DMS79 (cell line): ENCODE results near the gene STRA8.

Source experiments
- DNase-seq: peaks from one replicate; lab custom pipeline; 2025; lab: John Stamatoyannopoulos, UW

STRA8 gene

GRCh38 chr7:135233570-135233969, at the start of gene STRA8:
STRA8 (plus strand) TSS chr7:135233838; CDS start chr7:135240525, 6,687 bp downstream.
- no peak for DNase-seq

DNA sequence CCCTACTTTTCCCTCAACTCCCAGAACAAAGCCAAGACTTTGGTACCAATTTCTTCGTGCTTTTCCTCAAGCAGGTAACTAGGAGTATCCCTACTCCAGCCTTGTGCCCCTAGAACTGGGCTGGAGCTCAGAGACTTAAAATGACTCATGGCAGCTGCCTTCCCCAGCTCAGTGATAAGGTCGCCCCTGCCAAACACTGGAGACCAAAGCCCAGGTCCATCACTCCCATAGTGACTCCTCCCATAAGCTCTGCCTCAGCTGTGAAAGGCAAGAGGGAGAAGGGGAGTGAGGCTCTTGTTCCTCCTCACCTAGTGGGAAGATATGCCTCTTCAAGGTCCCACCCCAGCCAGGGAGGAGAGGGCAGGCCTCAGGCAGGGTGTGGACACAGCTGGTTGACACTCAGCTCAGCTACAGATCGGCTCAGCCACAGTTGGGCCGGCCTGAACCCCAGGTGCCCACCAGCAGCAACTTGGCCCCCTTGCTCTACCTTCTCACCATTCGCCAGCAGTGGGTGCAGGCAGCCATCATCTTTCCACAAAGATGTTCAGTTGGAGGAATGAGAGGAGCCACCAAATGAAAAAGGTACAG, 49.3 kb upstream of the STRA8 start:
- no peak for DNase-seq

DNA sequence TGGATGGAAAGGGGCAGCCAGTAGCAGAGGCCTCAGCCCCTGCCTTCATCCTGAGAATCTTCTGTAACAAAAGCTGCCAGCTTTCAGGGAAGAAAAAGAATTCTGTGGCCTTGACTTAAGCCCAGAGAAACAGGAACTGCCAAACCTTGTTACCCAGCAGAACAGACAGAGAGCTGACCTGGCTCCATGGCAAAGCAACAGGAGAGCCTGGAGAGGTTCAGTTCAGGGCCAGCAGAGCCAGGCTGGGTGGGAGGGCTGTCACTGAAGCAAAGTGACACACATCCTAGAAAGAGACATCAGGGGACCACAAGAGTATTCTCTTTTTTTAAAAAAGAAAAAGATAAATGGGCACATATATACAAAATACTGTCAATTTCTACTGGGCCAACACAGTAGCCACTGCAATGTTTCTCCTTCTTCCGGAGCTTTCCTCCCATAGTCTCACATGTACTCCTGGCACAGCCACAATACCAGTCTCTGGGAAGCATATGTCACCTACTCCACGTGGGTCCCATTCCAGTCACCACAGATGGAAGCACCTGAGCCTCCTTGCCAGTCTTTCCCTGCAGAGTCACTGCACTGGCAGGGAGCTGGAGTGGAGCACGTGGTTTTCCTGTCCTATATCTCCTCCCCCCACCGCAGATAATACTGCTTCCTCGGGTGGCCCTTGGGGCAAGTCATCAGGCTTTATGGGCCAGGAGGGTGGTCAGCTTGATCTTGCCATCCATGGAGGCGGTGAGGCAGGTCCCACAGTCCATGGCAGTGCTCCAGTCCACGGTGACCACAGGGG, 48.0 kb upstream of the STRA8 start:
- DNase-seq, result no peak

DNA sequence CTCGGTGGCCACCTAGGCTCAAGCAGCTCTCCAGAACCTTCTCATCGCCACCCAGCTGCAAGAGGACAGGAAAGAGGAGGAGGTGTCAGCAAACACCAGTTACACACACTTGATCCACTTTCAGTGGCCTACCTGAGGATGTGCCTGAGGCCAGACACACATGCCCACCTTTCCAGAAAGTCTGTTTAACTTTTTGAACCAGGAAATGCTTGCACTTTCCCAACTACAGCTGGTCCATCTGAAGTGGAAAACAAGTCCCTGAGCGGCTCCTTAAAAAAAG, 47.4 kb upstream of the STRA8 start:
- no peak for DNase-seq

GRCh38 chr7:135186841-135187253, 46.8 kb upstream of the STRA8 start:
- DNase-seq, result no peak

DNA sequence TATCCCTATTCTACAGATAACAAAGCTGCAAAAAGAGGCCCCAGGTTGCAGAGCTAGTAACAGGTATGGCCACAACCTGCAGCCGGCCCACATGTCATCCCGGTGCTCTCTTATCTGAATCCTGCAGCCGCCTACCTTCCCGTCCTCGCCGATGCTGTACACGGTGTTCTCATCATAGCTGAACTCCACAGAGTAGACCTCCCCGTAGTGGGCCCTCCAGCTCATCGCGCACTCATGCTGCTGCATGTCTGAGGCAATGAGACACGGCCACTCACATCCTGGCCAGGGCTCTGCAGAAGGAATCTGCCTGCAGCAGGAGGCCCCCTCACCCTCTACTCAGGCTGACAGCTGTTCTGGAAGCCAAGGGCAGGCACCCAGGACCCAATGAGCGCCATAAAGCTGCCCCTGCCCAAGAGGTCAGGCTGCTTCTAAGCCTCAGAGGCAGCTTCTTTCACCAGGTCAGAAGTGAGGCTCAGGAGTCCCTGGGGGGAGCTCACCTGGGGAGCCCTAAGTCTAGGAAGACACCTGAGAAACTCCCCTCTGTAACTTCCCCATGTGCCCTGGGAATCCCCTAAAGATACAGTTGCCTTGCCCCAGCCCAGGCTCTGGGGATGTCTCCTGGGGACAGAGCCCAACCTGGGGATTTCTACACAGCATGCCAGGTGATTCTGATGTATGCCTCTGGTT, 45.2 kb upstream of the STRA8 start:
- DNase-seq, result no peak

DNA sequence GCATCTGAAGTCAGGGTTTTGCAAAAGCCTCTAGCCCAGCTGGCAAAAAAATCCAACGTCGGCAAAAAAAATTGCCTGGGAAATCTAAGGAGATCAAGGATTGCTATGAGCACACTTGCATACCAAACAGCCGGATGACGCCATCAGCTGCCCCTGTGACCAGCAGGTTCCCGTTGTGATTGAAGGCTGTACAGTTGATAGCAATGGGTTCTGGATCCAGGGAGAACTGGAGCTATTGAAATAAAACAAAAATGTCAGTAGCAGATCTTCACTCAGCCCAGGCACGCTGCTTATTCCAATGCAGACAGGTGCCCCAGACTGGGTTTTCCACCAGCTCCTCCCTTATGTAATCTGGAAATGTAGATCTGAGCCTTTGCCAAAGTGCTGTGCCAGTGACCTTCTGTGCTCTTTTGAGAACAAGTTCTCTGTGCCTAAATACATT, 44.4 kb upstream of the STRA8 start:
- no peak for DNase-seq

DNA sequence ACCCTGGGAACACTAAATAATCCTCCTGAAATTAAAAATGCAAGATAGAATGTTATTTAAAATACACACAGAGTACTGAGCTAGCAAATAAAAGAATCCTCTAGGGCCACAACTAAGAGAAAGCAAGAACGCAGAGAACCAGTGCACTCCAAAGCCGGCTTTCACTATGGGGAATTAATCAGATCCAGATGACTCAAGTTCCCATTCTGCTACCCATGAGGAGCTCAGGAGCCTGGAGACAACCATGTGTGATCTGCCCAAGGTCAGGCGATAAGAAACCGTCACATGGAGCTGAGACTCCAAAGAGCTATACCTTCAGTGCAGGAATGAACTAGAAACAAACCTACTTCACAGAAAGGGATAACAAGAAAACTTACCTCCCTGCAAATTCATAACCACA, 43.7 kb upstream of the STRA8 start:
- no peak for DNase-seq

DNA sequence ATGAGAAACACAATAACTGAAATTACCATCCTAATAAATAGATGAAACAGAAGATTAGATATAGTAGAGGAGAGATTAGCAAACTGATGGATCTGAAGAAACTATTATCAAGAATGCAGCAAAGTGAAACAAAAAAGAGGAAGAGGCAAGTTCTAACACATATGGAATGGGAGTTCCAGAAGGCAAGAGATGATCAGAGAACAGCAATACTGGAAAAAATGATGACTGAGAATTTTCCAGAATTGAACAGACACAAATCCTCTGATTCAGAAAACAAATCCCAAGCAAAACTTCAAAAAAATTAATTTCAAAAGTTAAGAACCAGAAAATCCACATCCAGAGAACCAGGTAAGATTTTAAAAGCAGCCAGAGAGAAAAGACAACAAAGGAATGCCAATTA, 42.9 kb upstream of the STRA8 start:
- DNase-seq, result no peak

DNA sequence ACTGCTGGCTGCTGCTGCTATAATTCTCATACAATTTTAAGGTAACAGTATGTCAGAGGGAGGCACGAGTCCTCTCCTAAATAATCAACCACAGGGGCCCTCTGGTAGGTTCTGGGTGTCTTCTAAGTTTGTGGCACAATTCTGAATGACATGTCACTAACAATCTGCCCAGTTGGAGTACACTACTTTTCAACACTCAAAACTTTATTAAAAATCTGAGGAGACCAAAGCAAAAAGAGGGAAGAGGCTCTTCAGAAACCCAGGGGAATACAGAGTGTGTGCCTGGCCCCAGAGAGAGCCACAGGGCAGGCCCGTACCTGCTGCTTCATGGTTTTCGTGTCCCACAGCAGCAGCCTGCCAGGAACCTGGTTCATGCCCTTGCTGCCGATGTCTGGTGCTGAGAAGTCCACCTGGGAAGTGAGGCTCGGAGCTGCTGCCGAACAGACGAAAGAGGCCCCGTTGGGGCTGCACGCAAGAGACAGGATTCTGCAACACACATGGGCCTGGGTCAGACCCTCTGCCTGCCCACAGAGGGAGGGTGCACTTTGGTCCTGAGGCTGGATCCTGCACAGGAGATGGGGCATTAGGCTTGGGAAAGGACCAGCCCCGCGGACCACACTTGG, 40.6 kb upstream of the STRA8 start:
- DNase-seq, result no peak

DNA sequence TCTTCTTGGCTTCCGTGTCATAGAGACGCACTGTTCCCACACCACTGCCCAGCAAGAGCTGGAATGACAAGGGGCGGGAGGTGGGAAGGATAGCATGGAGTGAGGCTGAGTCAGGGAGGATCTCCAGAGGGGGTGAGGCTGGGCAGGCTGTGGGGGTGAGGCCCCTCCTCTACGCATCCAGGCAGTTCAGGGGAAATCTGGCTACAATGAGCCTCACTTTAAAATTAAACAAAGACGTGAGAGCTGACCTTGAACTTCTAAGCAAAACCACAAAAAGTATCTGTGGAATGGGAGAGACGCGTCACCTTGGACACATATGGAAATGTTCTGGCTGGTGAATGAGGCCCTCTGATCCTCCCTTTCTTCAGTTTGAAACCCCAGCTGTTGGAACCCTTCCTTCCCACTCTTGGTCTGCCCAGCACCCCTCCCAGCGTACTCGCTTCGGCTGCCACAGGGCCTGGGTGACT, 40.0 kb upstream of the STRA8 start:
- no peak for DNase-seq

DNA sequence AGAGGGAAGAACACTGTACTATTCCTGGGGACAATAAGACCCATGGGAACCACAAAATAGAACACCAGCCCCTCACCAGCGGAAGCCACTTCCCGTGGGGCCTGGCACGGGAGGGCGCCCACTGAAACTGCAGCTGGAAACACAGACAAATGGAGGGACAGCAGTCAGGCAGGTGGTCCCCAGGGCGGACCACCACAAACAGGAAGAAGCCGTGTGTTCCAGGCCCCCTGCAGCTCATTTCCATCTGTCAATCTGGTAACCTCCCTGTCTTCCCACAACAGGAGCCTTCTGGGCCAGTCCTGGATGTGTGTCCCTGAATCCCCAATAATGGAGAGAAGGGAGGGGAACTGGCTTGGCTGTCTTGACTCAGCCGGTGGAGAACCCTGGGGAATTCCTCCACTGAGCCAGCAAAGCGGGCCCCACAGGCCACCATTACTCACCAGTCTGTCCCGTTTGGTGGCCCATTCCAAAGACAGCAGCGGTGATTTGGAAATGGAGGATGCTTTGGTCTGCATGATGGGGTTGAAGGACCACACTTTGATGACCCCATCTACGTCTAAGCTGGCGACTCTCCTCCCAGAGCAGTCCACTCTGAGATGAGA, 39.0 kb upstream of the STRA8 start:
- no peak for DNase-seq

GRCh38 chr7:135195156-135195555, 38.5 kb upstream of the STRA8 start:
- no peak for DNase-seq

DNA sequence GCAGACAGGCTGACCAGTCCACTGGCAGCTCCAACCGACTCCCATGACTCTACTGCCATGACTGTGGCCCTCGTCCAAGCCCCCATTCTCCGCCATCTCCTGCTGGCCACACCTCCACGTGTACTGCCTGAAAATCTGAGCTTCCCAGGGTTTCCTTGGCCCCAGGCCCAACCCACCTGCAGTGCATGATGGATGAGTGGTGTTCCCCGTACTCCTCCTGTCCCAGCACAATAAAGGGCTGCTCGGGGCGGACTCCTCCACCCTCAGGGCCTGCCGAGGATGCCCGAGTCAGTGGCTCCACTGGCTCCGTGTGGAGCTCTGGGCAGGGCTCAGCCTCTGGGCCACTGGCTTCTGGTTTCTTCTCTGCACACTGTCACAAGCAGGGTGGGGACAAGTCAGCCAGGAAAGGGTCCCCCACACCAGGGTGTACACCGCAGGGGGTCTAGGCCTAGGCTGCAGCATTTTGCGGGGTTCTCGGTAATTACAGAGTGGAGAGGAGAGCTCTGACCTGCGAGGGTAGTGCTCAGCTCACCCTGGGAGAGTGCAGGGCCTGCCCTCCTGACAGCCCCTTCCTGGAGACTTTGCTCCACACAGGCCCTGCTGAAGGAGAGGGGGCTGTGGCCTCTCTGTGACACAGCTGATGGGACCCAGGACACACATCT, 37.5 kb upstream of the STRA8 start:
- no peak for DNase-seq

- DNase-seq, result no peak
Measured at GRCh38 chr7:135197343-135197742, 36.3 kb upstream of the STRA8 start.

DNA sequence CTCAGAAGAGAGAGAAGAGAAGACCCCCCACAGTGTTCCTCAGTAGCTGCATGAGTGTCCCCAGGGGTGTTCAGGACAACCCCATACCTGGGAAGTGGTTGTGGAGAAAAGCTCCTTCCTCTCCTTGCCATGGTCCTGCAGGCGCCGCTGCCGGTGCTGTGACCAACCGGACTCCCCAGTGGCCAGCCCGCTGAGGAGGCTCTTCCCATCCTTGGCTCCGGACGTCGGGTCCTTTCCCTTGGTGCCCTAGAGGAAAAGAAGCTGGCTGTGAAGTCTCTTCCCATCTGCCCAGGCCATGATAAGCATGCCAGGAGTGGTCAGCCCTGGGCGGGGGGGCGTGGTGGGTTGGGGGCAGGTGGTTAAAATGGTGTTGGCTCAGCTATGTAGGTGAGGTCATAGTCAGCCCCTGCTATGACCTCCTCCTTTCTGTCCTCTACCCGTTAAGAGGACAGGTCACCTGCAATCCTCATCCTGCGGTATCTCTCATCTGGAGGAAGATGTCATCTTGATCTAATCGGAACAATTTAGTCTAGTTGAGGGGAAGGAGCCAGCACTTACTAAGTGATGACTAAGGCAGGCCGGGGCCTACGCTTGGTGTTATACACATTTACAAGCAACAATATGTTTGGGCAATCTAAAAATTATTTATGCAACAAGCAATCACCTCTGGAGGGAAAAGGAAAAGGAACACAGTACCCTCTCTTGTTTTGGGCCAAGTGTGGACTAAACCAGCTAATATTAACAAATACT, 35.6 kb upstream of the STRA8 start:
- DNase-seq, result no peak

DNA sequence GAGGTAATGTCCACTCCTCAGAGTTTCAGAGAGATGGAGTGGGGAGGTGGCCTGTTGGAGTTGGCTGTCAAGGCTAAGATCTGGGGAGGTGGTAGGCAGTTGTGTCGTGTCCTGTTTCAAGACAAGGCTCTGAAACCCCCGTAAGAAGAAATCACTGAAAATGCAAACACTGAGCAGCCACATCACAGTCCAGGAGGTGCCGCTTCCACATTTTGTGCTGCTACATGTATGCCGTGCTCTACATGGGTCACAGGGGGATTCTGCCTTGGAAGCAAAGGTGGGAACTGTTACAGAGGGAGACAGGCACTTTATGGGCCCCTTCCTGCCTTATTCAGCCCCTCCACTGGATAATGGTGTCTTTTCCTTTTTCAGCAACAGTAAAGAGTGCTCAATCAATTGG, 34.2 kb upstream of the STRA8 start:
- no peak for DNase-seq

GRCh38 chr7:135200821-135201331, 32.8 kb upstream of the STRA8 start:
- no peak for DNase-seq

DNA sequence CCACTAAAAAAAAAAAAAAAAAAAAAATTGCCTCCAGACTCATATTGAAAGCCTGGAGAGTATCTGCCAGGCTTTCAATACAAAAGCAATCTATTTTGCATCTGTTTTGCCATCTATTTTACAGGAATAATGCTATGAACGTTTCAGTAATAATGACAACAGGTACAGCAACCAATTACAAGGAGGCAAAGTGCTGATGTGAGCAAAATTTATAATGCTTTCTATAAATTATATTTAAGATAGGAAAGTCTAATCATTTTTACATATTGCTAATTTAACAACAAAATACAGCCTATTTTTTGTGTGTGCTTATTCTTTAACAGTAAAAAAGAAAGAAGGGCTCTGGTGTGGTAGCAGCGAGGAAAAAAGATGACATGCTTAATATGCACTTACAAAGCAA, 32.3 kb upstream of the STRA8 start:
- no peak for DNase-seq

GRCh38 chr7:135204341-135204749, 29.3 kb upstream of the STRA8 start:
- DNase-seq, result no peak

- DNase-seq, result no peak
Measured at GRCh38 chr7:135204876-135205275, 28.8 kb upstream of the STRA8 start.
